SK-N-SH treated with all-trans-retinoic acid at 6 μM for 48 hours (cell line): ENCODE measurements around the gene TTF2.

Experiments
- CSDC2 ChIP-seq: fragments of 250-450 bp; sonication (Bioruptor Pico); IDR thresholded peaks from 2 replicates; pipeline ENCODE4 v1.5.0; 2020; ENCODE audit warnings: mild to moderate bottlenecking, moderate library complexity
- PPARA ChIP-seq: fragments of 250-450 bp; sonication (Bioruptor Pico); IDR thresholded peaks from 2 replicates; pipeline ENCODE4 v1.5.0; 2020; ENCODE audit warnings: mild to moderate bottlenecking, borderline replicate concordance
- ZNF8 ChIP-seq: fragments of 450-650 bp; formaldehyde crosslinking; IDR thresholded peaks from 2 replicates; pipeline ENCODE4 v1.5.0; 2020; ENCODE audit warnings: mild to moderate bottlenecking, moderate library complexity
- TF ChIP-seq, protein P1 (sequence below): fragments of 250-450 bp; sonication (Bioruptor Pico); IDR thresholded peaks from 2 replicates; pipeline ENCODE4 v1.5.0; 2020; ENCODE audit warnings: mild to moderate bottlenecking, moderate library complexity

GRCh38 chr1:117093091-117093534 is 33.0 kb downstream of the TTF2 start:
- no peak for TF ChIP-seq PPARA
- no peak for TF ChIP-seq ZNF8 (CRISPR knock-in tag)
- no peak for TF ChIP-seq CSDC2 (CRISPR knock-in tag)
- TF ChIP-seq, protein P1, sequence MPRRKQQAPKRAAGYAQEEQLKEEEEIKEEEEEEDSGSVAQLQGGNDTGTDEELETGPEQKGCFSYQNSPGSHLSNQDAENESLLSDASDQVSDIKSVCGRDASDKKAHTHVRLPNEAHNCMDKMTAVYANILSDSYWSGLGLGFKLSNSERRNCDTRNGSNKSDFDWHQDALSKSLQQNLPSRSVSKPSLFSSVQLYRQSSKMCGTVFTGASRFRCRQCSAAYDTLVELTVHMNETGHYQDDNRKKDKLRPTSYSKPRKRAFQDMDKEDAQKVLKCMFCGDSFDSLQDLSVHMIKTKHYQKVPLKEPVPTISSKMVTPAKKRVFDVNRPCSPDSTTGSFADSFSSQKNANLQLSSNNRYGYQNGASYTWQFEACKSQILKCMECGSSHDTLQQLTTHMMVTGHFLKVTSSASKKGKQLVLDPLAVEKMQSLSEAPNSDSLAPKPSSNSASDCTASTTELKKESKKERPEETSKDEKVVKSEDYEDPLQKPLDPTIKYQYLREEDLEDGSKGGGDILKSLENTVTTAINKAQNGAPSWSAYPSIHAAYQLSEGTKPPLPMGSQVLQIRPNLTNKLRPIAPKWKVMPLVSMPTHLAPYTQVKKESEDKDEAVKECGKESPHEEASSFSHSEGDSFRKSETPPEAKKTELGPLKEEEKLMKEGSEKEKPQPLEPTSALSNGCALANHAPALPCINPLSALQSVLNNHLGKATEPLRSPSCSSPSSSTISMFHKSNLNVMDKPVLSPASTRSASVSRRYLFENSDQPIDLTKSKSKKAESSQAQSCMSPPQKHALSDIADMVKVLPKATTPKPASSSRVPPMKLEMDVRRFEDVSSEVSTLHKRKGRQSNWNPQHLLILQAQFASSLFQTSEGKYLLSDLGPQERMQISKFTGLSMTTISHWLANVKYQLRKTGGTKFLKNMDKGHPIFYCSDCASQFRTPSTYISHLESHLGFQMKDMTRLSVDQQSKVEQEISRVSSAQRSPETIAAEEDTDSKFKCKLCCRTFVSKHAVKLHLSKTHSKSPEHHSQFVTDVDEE (CRISPR knock-in tag): no peak
